Measurements from ENCODE around the gene TAMALIN. TPM values are rescaled to one million over a fixed set of nuclear protein-coding genes. Genes with fewer than 3 reads are reported as not detected.

TAMALIN gene
- total RNA-seq, 4 donors from 2014 or later = 1.7 to 10.7 (median 3.6) TPM

- Histone ChIP-seq H3K9me3 (no peaks in the 10 kb centered on the region), H3K27ac (no peak overlapping the region), H3K4me1 (peaks cover 0 to 11% (median 0%) of the 10 kb centered on the region in 3 donors), H3K4me3 (no peak overlapping the region), H3K36me3 (peaks cover 12 to 98% (median 20%) of the 10 kb centered on the region in 3 donors), H3K27me3 (no peaks in the 10 kb centered on the region)
- no peak for DNase-seq
- intact Hi-C loops (cut with DNase I) = no loop called here
- TF ChIP-seq POLR2A (IDR thresholded peaks at IDR 0.05) (no peak), CTCF (IDR thresholded peaks at IDR 0.05) (no peak)
- WGBS, 2 donors = 75 to 89% methylated on average over 5 of the region's 5 CpGs
Observed at GRCh38 chr12:51992246-51992645, 14.5 kb upstream of the TAMALIN start.

- Histone ChIP-seq H3K9me3 (no peaks in the 10 kb centered on the region), H3K27me3 (no peaks in the 10 kb centered on the region), H3K4me1 (peaks cover 0 to 11% (median 0%) of the 10 kb centered on the region in 3 donors), H3K27ac (no peak overlapping the region), H3K4me3 (no peak overlapping the region), H3K36me3 (peaks cover 12 to 94% (median 20%) of the 10 kb centered on the region in 3 donors)
- intact Hi-C loops (cut with DNase I) = no loop called here
- WGBS, 2 donors = 90% methylated on average over 8 to 14 of the region's 17 CpGs
- TF ChIP-seq CTCF (IDR thresholded peaks at IDR 0.05) (no peak), POLR2A (IDR thresholded peaks at IDR 0.05) (no peak)
- DNase-seq = no peak
Observed at GRCh38 chr12:51994539-51994820, 12.3 kb upstream of the TAMALIN start.

GRCh38 chr12:51994959-51995358 lies 11.8 kb upstream of the TAMALIN start:
- WGBS, 2 donors = 68 to 75% methylated on average over 3 to 4 of the region's 4 CpGs
- Histone ChIP-seq H3K27ac (no peak overlapping the region), H3K9me3 (no peaks in the 10 kb centered on the region), H3K36me3 (peaks cover 12 to 94% (median 20%) of the 10 kb centered on the region in 3 donors), H3K27me3 (no peaks in the 10 kb centered on the region), H3K4me3 (no peak overlapping the region), H3K4me1 (peaks cover 0 to 11% (median 0%) of the 10 kb centered on the region in 3 donors)
- intact Hi-C loops (cut with DNase I) = no loop called here
- no peak for DNase-seq
- TF ChIP-seq CTCF (IDR thresholded peaks at IDR 0.05) (no peak), POLR2A (IDR thresholded peaks at IDR 0.05) (no peak)

- H3K27me3 ChIP-seq = no peaks in the 10 kb centered on the region
- 70 to 73% methylated on average over 5 of the region's 5 CpGs for WGBS, 2 donors
- intact Hi-C loops (cut with DNase I) = no loop called here
- H3K4me1 ChIP-seq = peaks cover 0 to 11% (median 0%) of the 10 kb centered on the region in 3 donors
- H3K4me3 ChIP-seq = no peak overlapping the region
- no peak for DNase-seq
- TF ChIP-seq POLR2A (IDR thresholded peaks at IDR 0.05) (no peak), CTCF (IDR thresholded peaks at IDR 0.05) (no peak)
- peaks cover 12 to 79% (median 13%) of the 10 kb centered on the region in 3 donors for H3K36me3 ChIP-seq
- no peaks in the 10 kb centered on the region for H3K9me3 ChIP-seq
- no peak overlapping the region for H3K27ac ChIP-seq
Observed at GRCh38 chr12:51997136-51997535, 9.6 kb upstream of the TAMALIN start.

- no peak for TF ChIP-seq POLR2A (IDR thresholded peaks at IDR 0.05)
- TF ChIP-seq CTCF (IDR thresholded peaks at IDR 0.05) = no peak
- DNase-seq = no peak
- Histone ChIP-seq H3K4me1 (peaks cover 6 to 43% (median 11%) of the 10 kb centered on the region in 3 donors), H3K36me3 (peaks cover 0 to 21% (median 0%) of the 10 kb centered on the region in 3 donors), H3K4me3 (no peak overlapping the region), H3K9me3 (no peaks in the 10 kb centered on the region), H3K27ac (no peak overlapping the region), H3K27me3 (peaks cover 0 to 36% (median 3%) of the 10 kb centered on the region in 4 donors)
- 91 to 100% methylated on average over 2 to 6 of the region's 8 CpGs for WGBS, 2 donors
- intact Hi-C loops (cut with DNase I) = no loop called here
Observed at GRCh38 chr12:52003016-52003550, 3.7 kb upstream of the TAMALIN start.

Data from esophagus squamous epithelium (tissue), 5 donors.